ENCODE measurements around the gene TEX19. TPM values are rescaled to one million over a fixed set of nuclear protein-coding genes. Genes with fewer than 3 reads are reported as not detected.

Gene TEX19
- total and polyA plus RNA-seq, 8 donors, result not detected

GRCh38 chr17:82386881-82387704 lies 28.0 kb downstream of the TEX19 start:
- ATAC-seq (no peak), DNase-seq (peak in 1 of 6 donors; percentile 82), FAIRE-seq (no peak)
- Histone ChIP-seq H3K4me3 (no peak overlapping the region), H3K36me3 (no peaks in the 10 kb centered on the region), H3K4me1 (peaks cover 3 to 23% (median 15%) of the 10 kb centered on the region in 3 donors), H3K27me3 (no peaks in the 10 kb centered on the region), H3K27ac (no peak overlapping the region), H3K9me3 (no peaks in the 10 kb centered on the region)
- TF ChIP-seq CTCF (IDR thresholded peaks at IDR 0.05), result no peak
- WGBS, 2 donors, result 74 to 76% methylated on average over 31 to 38 of the region's 38 CpGs
- intact Hi-C loops (cut with DNase I), result no loop called here

DNA sequence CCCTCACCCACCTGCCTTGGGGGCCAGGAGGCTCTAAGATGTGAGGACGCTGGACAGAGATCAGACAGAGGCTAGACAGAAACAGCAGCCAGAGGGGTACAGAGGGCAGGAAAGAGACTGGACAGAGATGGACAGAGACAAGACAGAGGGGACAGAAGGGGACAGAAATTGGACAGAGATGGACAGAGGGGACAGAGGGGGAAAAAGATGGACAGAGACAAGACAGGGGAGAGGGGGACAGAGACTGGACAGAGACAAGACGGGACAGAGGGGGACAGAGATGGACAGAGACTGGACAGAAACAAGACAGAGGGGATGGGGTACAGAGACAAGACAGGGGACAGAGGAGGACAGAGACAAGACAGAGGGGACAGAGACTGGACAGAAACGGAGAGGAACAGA lies 28.7 kb downstream of the TEX19 start:
- intact Hi-C loops (cut with DNase I), result no loop called here
- H3K9me3 ChIP-seq, result no peaks in the 10 kb centered on the region
- H3K4me1 ChIP-seq, result peaks cover 3 to 23% (median 15%) of the 10 kb centered on the region in 3 donors
- no peaks in the 10 kb centered on the region for H3K36me3 ChIP-seq
- no peak for FAIRE-seq
- ATAC-seq, result no peak
- no peaks in the 10 kb centered on the region for H3K27me3 ChIP-seq
- WGBS, 2 donors, result 66 to 67% methylated on average over 3 of the region's 3 CpGs
- no peak for TF ChIP-seq CTCF (IDR thresholded peaks at IDR 0.05)
- H3K27ac ChIP-seq, result no peak overlapping the region
- DNase-seq, result no peak
- H3K4me3 ChIP-seq, result no peak overlapping the region

DNA sequence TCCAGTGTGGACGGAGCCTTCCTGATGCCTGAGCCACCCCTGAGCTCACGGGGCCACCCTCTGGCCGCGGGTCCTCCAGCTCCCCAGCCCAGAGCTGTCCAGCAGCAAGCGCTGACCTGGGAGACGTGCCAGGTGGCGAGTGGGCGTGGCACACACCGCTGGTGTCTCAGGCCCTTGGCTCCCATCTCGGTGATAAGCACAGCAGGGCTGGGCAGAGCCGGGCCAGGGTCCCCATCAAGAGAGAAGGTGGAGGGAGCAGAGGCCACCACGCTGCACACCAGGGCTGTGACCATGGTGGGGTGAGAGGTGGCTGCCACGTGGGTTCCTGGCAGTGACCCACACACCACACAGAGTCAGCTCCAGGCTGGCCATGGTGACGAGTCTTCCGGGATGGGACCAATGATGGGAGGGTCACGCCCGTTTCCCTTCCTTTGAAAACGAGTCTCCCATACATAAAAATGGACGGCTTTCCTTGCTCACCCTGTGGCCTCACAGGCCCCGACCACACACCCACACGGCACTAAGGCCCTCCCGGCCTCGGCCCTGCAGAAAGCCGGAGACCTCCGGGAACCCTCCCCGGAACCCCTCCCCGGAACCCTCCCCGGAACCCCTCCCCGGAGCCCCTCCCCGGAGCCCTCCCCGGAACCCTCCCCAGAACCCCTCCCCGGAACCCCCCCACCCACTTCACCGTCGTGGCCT lies 29.3 kb downstream of the TEX19 start:
- Histone ChIP-seq H3K27me3 (no peaks in the 10 kb centered on the region), H3K9me3 (no peaks in the 10 kb centered on the region), H3K27ac (no peak overlapping the region), H3K4me1 (peaks cover 3 to 23% (median 15%) of the 10 kb centered on the region in 3 donors), H3K36me3 (no peaks in the 10 kb centered on the region), H3K4me3 (no peak overlapping the region)
- ATAC-seq, result peak in 3 of 4 donors; percentile 26 to 57 (median 44)
- FAIRE-seq, result no peak
- WGBS, 2 donors, result 53% methylated on average over 30 to 34 of the region's 34 CpGs
- intact Hi-C loops (cut with DNase I), result no loop called here
- TF ChIP-seq CTCF (IDR thresholded peaks at IDR 0.05), result no peak
- DNase-seq, result peak; percentile 71 to 93 (median 83)

DNA sequence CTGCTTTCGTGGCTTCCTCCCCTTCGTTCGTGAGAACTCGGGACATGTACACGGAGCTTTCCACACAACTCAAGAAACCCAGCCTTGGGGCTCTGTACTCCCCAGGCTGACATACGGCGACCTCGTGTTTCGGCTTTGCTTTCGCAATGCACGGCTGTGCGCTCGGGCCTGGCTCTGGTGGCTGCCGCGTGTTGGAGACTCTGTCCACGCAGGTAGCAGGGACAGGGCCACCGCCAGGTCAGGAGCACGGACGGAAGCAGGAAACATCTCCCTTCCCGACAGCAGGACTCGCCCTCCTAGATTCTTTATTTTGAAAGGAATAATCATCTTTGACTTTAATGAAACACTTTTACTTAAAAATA lies 29.9 kb downstream of the TEX19 start:
- TF ChIP-seq CTCF (IDR thresholded peaks at IDR 0.05), result no peak
- no peaks in the 10 kb centered on the region for H3K36me3 ChIP-seq
- no peaks in the 10 kb centered on the region for H3K9me3 ChIP-seq
- DNase-seq, result peak in 1 of 6 donors; percentile 50
- no peak overlapping the region for H3K27ac ChIP-seq
- FAIRE-seq, result no peak
- no peak for ATAC-seq
- no peak overlapping the region for H3K4me3 ChIP-seq
- intact Hi-C loops (cut with DNase I), result no loop called here
- WGBS, 2 donors, result 87 to 92% methylated on average over 21 of the region's 21 CpGs
- H3K27me3 ChIP-seq, result no peaks in the 10 kb centered on the region
- H3K4me1 ChIP-seq, result peaks cover 3 to 18% (median 10%) of the 10 kb centered on the region in 3 donors

Measured in pancreas (tissue), 10 donors.